Natural killer cell (primary cell): ENCODE results near the gene TTC39C. TPM values are rescaled to one million over a fixed set of nuclear protein-coding genes. Genes with fewer than 3 reads are reported as not detected.
A peak's percentile ranks its signal among the peaks of the same experiment; 100 is the strongest.

Experiments used
- ATAC-seq, 3 donors: fragments of 150-1000 bp in 2 of 3; fragments of 200-7000 bp in 1 of 3; cut with Tn5 transposase; 1 replicate in 1 of 3; 2 replicates in 2 of 3; pipeline ENCODE4 v1.10.0; 2021; ENCODE audit warnings: mild to moderate bottlenecking in 2 of 3, moderate library complexity in 2 of 3
- DNase-seq, 2 donors: peaks; one replicate each; pipeline versions ENCODE4 v3.0.0 to v3.0.0-alpha.2; 2013 to 2021; ENCODE audit warnings: mixed read lengths in 1 of 2
- H3K27ac ChIP-seq: one replicate; pipeline ENCODE4 v1.5.1; 2013; ENCODE audit warnings: mild to moderate bottlenecking, low read length
- H3K27me3 ChIP-seq: one replicate; pipeline ENCODE4 v1.6.1; 2013; ENCODE audit warnings: low read length; ENCODE audit not compliant: control insufficient read depth, insufficient read depth
- H3K36me3 ChIP-seq: one replicate; pipeline ENCODE4 v1.6.1; 2013; ENCODE audit warnings: low read length; ENCODE audit not compliant: control insufficient read depth, insufficient read depth
- H3K4me1 ChIP-seq: one replicate; pipeline ENCODE4 v1.6.1; 2013; ENCODE audit warnings: low read length; ENCODE audit not compliant: control insufficient read depth, insufficient read depth
- H3K4me3 ChIP-seq: one replicate; pipeline ENCODE4 v1.5.1; 2013; ENCODE audit warnings: low read length
- H3K9me3 ChIP-seq: one replicate; pipeline ENCODE4 v1.6.1; 2013; ENCODE audit warnings: low read length; ENCODE audit not compliant: control insufficient read depth, insufficient read depth
- H3K27ac Mint-ChIP-seq, 2 donors: one replicate each; pipeline ENCODE4 v1.8.0; 2022; ENCODE audit warnings: mild to moderate bottlenecking in 2 of 2, mixed read lengths in 2 of 2, moderate library complexity in 1 of 2
- H3K27me3 Mint-ChIP-seq, 2 donors: one replicate each; pipeline ENCODE4 v1.8.0; 2022; ENCODE audit warnings: low read depth in 2 of 2, mixed read lengths in 2 of 2
- H3K36me3 Mint-ChIP-seq: one replicate; pipeline ENCODE4 v1.8.0; 2022; ENCODE audit warnings: mixed read lengths
- H3K4me1 Mint-ChIP-seq, 2 donors: one replicate each; pipeline ENCODE4 v1.8.0; 2022; ENCODE audit warnings: mixed read lengths in 2 of 2
- H3K4me3 Mint-ChIP-seq: one replicate; pipeline ENCODE4 v1.8.0; 2022; ENCODE audit warnings: mild to moderate bottlenecking, moderate library complexity, mixed read lengths
- H3K9me3 Mint-ChIP-seq, 2 donors: one replicate each; pipeline ENCODE4 v1.8.0; 2022; ENCODE audit warnings: mixed read lengths in 2 of 2
- CTCF ChIP-seq: fragments of 200-600 bp; IDR thresholded peaks from one replicate; pipeline ENCODE4 v1.8.0; 2022; ENCODE audit warnings: antibody characterized with exemption
- WGBS: methylation state at CpG from one replicate; pipeline ENCODE4 v1.1.7; 2013; ENCODE audit warnings: missing lambda C conversion rate; ENCODE audit not compliant: insufficient coverage; 5-methylcytosine and 5-hydroxymethylcytosine counted together
- intact Hi-C: fragments of 100-400 bp; cut with micrococcal nuclease; formaldehyde crosslinking; loops from one replicate; pipeline ENCODE4 v1.14.2; 2022
- total RNA-seq, 4 donors: library from RNA; stranded (reverse); fragments of 120-200 nt in 1 of 4; gene quantifications; one replicate each; pipeline versions ENCODE4 v1.2.3 to v1.2.4, GENCODE V29; 2013 to 2022

The TTC39C gene
- total RNA-seq, 3 donors from 2014 or later (not counting 1 experiment from before 2014, with no cell fraction given), result 39.0 to 61.5 (median 44.3) TPM

GRCh38 chr18:24078391-24078790 lies 63.8 kb downstream of the TTC39C start:
- Histone ChIP-seq H3K27me3 (no peaks in the 10 kb centered on the region), H3K4me3 (no peak overlapping the region), H3K27ac (no peak overlapping the region), H3K9me3 (no peaks in the 10 kb centered on the region), H3K4me1 (peaks cover 13% of the 10 kb centered on the region), H3K36me3 (peaks cover 29% of the 10 kb centered on the region)
- ATAC-seq (no peak), DNase-seq (no peak)
- Mint-ChIP-seq H3K27me3 (no peaks in the 10 kb centered on the region), H3K9me3 (no peaks in the 10 kb centered on the region), H3K4me1 (peaks cover 27 to 30% of the 10 kb centered on the region in 2 donors), H3K4me3 (no peak overlapping the region), H3K36me3 (peaks cover 16% of the 10 kb centered on the region), H3K27ac (no peak overlapping the region)
- TF ChIP-seq CTCF, result no peak
- intact Hi-C loops, result no loop called here
- 94% methylated on average over 7 of the region's 7 CpGs for WGBS

- peaks cover 7% of the 10 kb centered on the region for H3K36me3 Mint-ChIP-seq
- no peak for TF ChIP-seq CTCF
- peaks cover 40% of the 10 kb centered on the region for H3K36me3 ChIP-seq
Observed at GRCh38 chr18:24080861-24081260, 66.3 kb downstream of the TTC39C start.

GRCh38 chr18:24083550-24083949 lies 69.0 kb downstream of the TTC39C start:
- H3K27me3 Mint-ChIP-seq, result no peaks in the 10 kb centered on the region
- H3K4me3 Mint-ChIP-seq, result no peak overlapping the region
- WGBS, result 100% methylated on average over 2 of the region's 3 CpGs
- TF ChIP-seq CTCF, result no peak
- intact Hi-C loops, result no loop called here
- H3K9me3 Mint-ChIP-seq, result no peaks in the 10 kb centered on the region
- Histone ChIP-seq H3K4me3 (no peak overlapping the region), H3K4me1 (no peaks in the 10 kb centered on the region), H3K27me3 (no peaks in the 10 kb centered on the region), H3K36me3 (peaks cover 50% of the 10 kb centered on the region), H3K9me3 (no peaks in the 10 kb centered on the region), H3K27ac (no peak overlapping the region)
- DNase-seq (no peak), ATAC-seq (no peak)
- H3K36me3 Mint-ChIP-seq, result peaks cover 13% of the 10 kb centered on the region
- peaks cover 8 to 18% of the 10 kb centered on the region in 2 donors for H3K4me1 Mint-ChIP-seq
- no peak overlapping the region for H3K27ac Mint-ChIP-seq

More at GRCh38 chr18:24080861-24081260, 66.3 kb downstream of the TTC39C start:
- Mint-ChIP-seq H3K4me3 (no peak overlapping the region), H3K9me3 (no peaks in the 10 kb centered on the region), H3K27ac (peak overlapping the region; percentile 16 to 53), H3K27me3 (no peaks in the 10 kb centered on the region), H3K4me1 (peaks cover 24 to 26% of the 10 kb centered on the region in 2 donors)
- DNase-seq, result peak in 1 of 2 donors; percentile 53
- no peaks in the 10 kb centered on the region for H3K27me3 ChIP-seq
- H3K4me1 ChIP-seq, result peaks cover 7% of the 10 kb centered on the region
- 68% methylated on average over 5 of the region's 7 CpGs for WGBS
- intact Hi-C loops, result no loop called here
- ATAC-seq, result no peak
- no peak overlapping the region for H3K4me3 ChIP-seq
- H3K9me3 ChIP-seq, result no peaks in the 10 kb centered on the region
- no peak overlapping the region for H3K27ac ChIP-seq

- Histone ChIP-seq H3K4me1 (no peaks in the 10 kb centered on the region), H3K27me3 (no peaks in the 10 kb centered on the region), H3K4me3 (no peak overlapping the region), H3K9me3 (no peaks in the 10 kb centered on the region), H3K27ac (no peak overlapping the region), H3K36me3 (peaks cover 51% of the 10 kb centered on the region)
- no peaks in the 10 kb centered on the region for H3K27me3 Mint-ChIP-seq
- DNase-seq (no peak), ATAC-seq (no peak)
- no peak for TF ChIP-seq CTCF
- WGBS, result 79% methylated on average over 5 of the region's 5 CpGs
- intact Hi-C loops, result no loop called here
- peaks cover under 1 to 13% of the 10 kb centered on the region in 2 donors for H3K4me1 Mint-ChIP-seq
- H3K9me3 Mint-ChIP-seq, result no peaks in the 10 kb centered on the region
- no peak overlapping the region for H3K27ac Mint-ChIP-seq
- no peak overlapping the region for H3K4me3 Mint-ChIP-seq
- H3K36me3 Mint-ChIP-seq, result peaks cover 13% of the 10 kb centered on the region
Observed at GRCh38 chr18:24086082-24086481, 71.5 kb downstream of the TTC39C start.
